CD14-positive monocyte (primary cell): ENCODE results near the gene IPO9. TPM values are rescaled to one million over a fixed set of nuclear protein-coding genes. Genes with fewer than 3 reads are reported as not detected.

Experiments
- DNase-seq, 3 donors: peaks; one replicate each; pipeline ENCODE4 v3.0.0-alpha.2; 2011 to 2022
- H2AFZ ChIP-seq: 2 replicates; pipeline ENCODE4 v1.6.0; 2012; ENCODE audit warnings: mild to moderate bottlenecking, low read depth, low read length, inconsistent platforms; ENCODE audit not compliant: insufficient read depth, poor library complexity, severe bottlenecking
- H3K27ac ChIP-seq, 2 donors: 1 replicate in 1 of 2; 2 replicates in 1 of 2; pipeline ENCODE4 v1.5.1; 2012 to 2013; ENCODE audit warnings: low read length in 2 of 2, control low read depth in 1 of 2, inconsistent platforms in 1 of 2, low read depth in 1 of 2, mild to moderate bottlenecking in 1 of 2
- H3K27me3 ChIP-seq, 2 donors: one replicate each; pipeline versions ENCODE4 v1.6.0 to v1.6.1; 2011 to 2013; ENCODE audit warnings: low read length in 2 of 2; ENCODE audit not compliant: control insufficient read depth in 2 of 2, insufficient read depth in 2 of 2
- H3K36me3 ChIP-seq, 2 donors: replicated peaks in 1 of 2; 1 replicate in 1 of 2; 2 replicates in 1 of 2; pipeline versions ENCODE4 v1.5.1 to v1.6.1; 2012 to 2013; ENCODE audit warnings: low read length in 2 of 2, control low read depth in 1 of 2, inconsistent platforms in 1 of 2, mild to moderate bottlenecking in 1 of 2; ENCODE audit not compliant: insufficient read depth in 2 of 2, control insufficient read depth in 1 of 2
- H3K4me1 ChIP-seq, 2 donors: 1 replicate in 1 of 2; 2 replicates in 1 of 2; pipeline versions ENCODE4 v1.5.1 to v1.6.1; 2012 to 2013; ENCODE audit warnings: low read length in 2 of 2, control low read depth in 1 of 2, inconsistent platforms in 1 of 2, mild to moderate bottlenecking in 1 of 2, moderate library complexity in 1 of 2; ENCODE audit not compliant: insufficient read depth in 2 of 2, control insufficient read depth in 1 of 2
- H3K4me2 ChIP-seq: replicated peaks from 2 replicates; pipeline ENCODE3; 2012; ENCODE audit warnings: low read length, moderate library complexity, mild to moderate bottlenecking; ENCODE audit not compliant: poor library complexity, severe bottlenecking; ENCODE audit errors: extremely low read depth
- H3K4me3 ChIP-seq, 3 experiments: fragments of 200-600 bp in 1 of 3; sonication (generic) in 1 of 3; replicated peaks in 1 of 3; 1 replicate in 2 of 3; 2 replicates in 1 of 3; pipeline ENCODE4 v1.5.1; 2011 to 2013; ENCODE audit warnings: low read length in 3 of 3, mild to moderate bottlenecking in 3 of 3, control low read depth in 2 of 3, low read depth in 2 of 3, inconsistent platforms in 1 of 3, moderate library complexity in 1 of 3
- H3K79me2 ChIP-seq: 2 replicates; pipeline ENCODE4 v1.6.0; 2012; ENCODE audit warnings: mild to moderate bottlenecking, control low read depth, inconsistent platforms, low read length, moderate library complexity; ENCODE audit not compliant: insufficient read depth
- H3K9ac ChIP-seq: 2 replicates; pipeline ENCODE4 v1.6.0; 2017; ENCODE audit warnings: low read length, mild to moderate bottlenecking; ENCODE audit not compliant: insufficient read depth, poor library complexity, severe bottlenecking
- H3K9me3 ChIP-seq, 2 donors: replicated peaks in 1 of 2; 1 replicate in 1 of 2; 2 replicates in 1 of 2; pipeline versions ENCODE4 v1.5.1 to v1.6.1; 2012 to 2013; ENCODE audit warnings: low read length in 2 of 2, control low read depth in 1 of 2; ENCODE audit not compliant: control insufficient read depth in 1 of 2, insufficient read depth in 1 of 2
- H4K20me1 ChIP-seq: 2 replicates; pipeline ENCODE4 v1.6.0; 2012; ENCODE audit warnings: mild to moderate bottlenecking, low read length, control low read depth, moderate library complexity; ENCODE audit not compliant: insufficient read depth
- H3K27ac Mint-ChIP-seq, 7 donors: one replicate each; pipeline ENCODE4 v1.8.0; 2020; ENCODE audit warnings: mild to moderate bottlenecking in 7 of 7, mixed read lengths in 7 of 7, moderate library complexity in 6 of 7, inconsistent platforms in 2 of 7
- H3K27me3 Mint-ChIP-seq, 3 donors: one replicate each; pipeline ENCODE4 v1.8.0; 2021 to 2022; ENCODE audit warnings: low read depth in 3 of 3, mild to moderate bottlenecking in 3 of 3, mixed read lengths in 3 of 3, moderate library complexity in 3 of 3, inconsistent platforms in 1 of 3
- H3K36me3 Mint-ChIP-seq, 2 donors: one replicate each; pipeline ENCODE4 v1.8.0; 2020; ENCODE audit warnings: mixed read lengths in 2 of 2, inconsistent platforms in 1 of 2, mild to moderate bottlenecking in 1 of 2
- H3K4me1 Mint-ChIP-seq: one replicate; pipeline ENCODE4 v1.8.0; 2020; ENCODE audit warnings: mild to moderate bottlenecking, mixed read lengths
- H3K4me3 Mint-ChIP-seq, 2 donors: one replicate each; pipeline ENCODE4 v1.8.0; 2020; ENCODE audit warnings: mild to moderate bottlenecking in 2 of 2, mixed read lengths in 2 of 2, moderate library complexity in 1 of 2
- H3K9me3 Mint-ChIP-seq, 7 donors: one replicate each; pipeline ENCODE4 v1.8.0; 2020 to 2022; ENCODE audit warnings: mixed read lengths in 7 of 7, mild to moderate bottlenecking in 6 of 7, moderate library complexity in 6 of 7, inconsistent platforms in 2 of 7
- WGBS: methylation state at CpG from one replicate; pipeline ENCODE4 v1.1.5; 2013; ENCODE audit warnings: missing lambda C conversion rate; ENCODE audit not compliant: insufficient coverage; 5-methylcytosine and 5-hydroxymethylcytosine counted together
- intact Hi-C, 2 donors: fragments of 100-400 bp; cut with micrococcal nuclease; formaldehyde crosslinking; loops; one replicate each; pipeline versions ENCODE4 v1.15.0 to v1.15.1; 2023
- polyA plus RNA-seq, 3 donors: library from polyadenylated mRNA; depleted of rRNA in 1 of 3; unstranded in 2 of 3; stranded (reverse) in 1 of 3; fragments of 300-500 nt in 2 of 3; fragments of >200 nt in 1 of 3; fragmentation: Illumina TruSeq in 2 of 3; gene quantifications; 1 replicate in 2 of 3; 2 replicates in 1 of 3; pipeline ENCODE4 v1.2.3, GENCODE V29; 2012 to 2021
- TF ChIP-seq, protein P1 (sequence below): fragments of 200-600 bp; IDR thresholded peaks from one replicate; pipeline ENCODE4 v1.8.0; 2022; ENCODE audit warnings: antibody characterized with exemption, mild to moderate bottlenecking

IPO9 gene
- polyA plus RNA-seq, 3 donors, result 11.3 to 12.6 (median 12.0) TPM

GRCh38 chr1:201914456-201915235, 85.7 kb downstream of the IPO9 start:
- no peak overlapping the region for H3K4me3 ChIP-seq
- no peak overlapping the region for H2AFZ ChIP-seq
- no peak for DNase-seq
- no peak overlapping the region for H3K4me2 ChIP-seq
- Mint-ChIP-seq H3K4me3 (no peak overlapping the region), H3K9me3 (no peaks in the 10 kb centered on the region), H3K36me3 (no peaks in the 10 kb centered on the region), H3K4me1 (no peaks in the 10 kb centered on the region), H3K27me3 (peaks cover 6 to 13% (median 8%) of the 10 kb centered on the region in 3 donors), H3K27ac (no peak overlapping the region)
- 90% methylated on average over 11 of the region's 14 CpGs for WGBS
- H3K27me3 ChIP-seq, result no peaks in the 10 kb centered on the region
- no peaks in the 10 kb centered on the region for H3K36me3 ChIP-seq
- intact Hi-C loops, result no loop called here
- H4K20me1 ChIP-seq, result no peaks in the 10 kb centered on the region
- H3K9ac ChIP-seq, result no peak overlapping the region
- H3K27ac ChIP-seq, result no peak overlapping the region
- H3K79me2 ChIP-seq, result no peaks in the 10 kb centered on the region
- H3K4me1 ChIP-seq, result no peaks in the 10 kb centered on the region
- H3K9me3 ChIP-seq, result no peaks in the 10 kb centered on the region
- TF ChIP-seq, protein P1, sequence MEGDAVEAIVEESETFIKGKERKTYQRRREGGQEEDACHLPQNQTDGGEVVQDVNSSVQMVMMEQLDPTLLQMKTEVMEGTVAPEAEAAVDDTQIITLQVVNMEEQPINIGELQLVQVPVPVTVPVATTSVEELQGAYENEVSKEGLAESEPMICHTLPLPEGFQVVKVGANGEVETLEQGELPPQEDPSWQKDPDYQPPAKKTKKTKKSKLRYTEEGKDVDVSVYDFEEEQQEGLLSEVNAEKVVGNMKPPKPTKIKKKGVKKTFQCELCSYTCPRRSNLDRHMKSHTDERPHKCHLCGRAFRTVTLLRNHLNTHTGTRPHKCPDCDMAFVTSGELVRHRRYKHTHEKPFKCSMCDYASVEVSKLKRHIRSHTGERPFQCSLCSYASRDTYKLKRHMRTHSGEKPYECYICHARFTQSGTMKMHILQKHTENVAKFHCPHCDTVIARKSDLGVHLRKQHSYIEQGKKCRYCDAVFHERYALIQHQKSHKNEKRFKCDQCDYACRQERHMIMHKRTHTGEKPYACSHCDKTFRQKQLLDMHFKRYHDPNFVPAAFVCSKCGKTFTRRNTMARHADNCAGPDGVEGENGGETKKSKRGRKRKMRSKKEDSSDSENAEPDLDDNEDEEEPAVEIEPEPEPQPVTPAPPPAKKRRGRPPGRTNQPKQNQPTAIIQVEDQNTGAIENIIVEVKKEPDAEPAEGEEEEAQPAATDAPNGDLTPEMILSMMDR, result no peak

GRCh38 chr1:201916649-201917249, 87.8 kb downstream of the IPO9 start:
- peaks cover 3 to 13% (median 5%) of the 10 kb centered on the region in 3 donors for H3K27me3 Mint-ChIP-seq
- no peaks in the 10 kb centered on the region for H3K4me1 Mint-ChIP-seq
- no peak overlapping the region for H3K4me3 Mint-ChIP-seq
- Histone ChIP-seq H3K9ac (no peak overlapping the region), H3K4me3 (no peak overlapping the region), H3K27ac (no peak overlapping the region), H3K79me2 (no peaks in the 10 kb centered on the region), H4K20me1 (no peaks in the 10 kb centered on the region), H3K4me1 (no peaks in the 10 kb centered on the region), H3K27me3 (no peaks in the 10 kb centered on the region), H3K4me2 (no peak overlapping the region), H2AFZ (no peak overlapping the region), H3K9me3 (no peaks in the 10 kb centered on the region), H3K36me3 (no peaks in the 10 kb centered on the region)
- intact Hi-C loops, result no loop called here
- H3K36me3 Mint-ChIP-seq, result no peaks in the 10 kb centered on the region
- WGBS, result 56% methylated on average over 10 of the region's 11 CpGs
- peaks cover 0 to 9% (median 5%) of the 10 kb centered on the region in 7 donors for H3K9me3 Mint-ChIP-seq
- no peak for DNase-seq
- H3K27ac Mint-ChIP-seq, result no peak overlapping the region
- TF ChIP-seq, protein P1, result no peak
